Activated gamma-delta T cell treated with Interleukin-2 at 50 U/mL for 16 hours (primary cell): ENCODE results near the gene CCR1.
"Not testable (repeated sequence)": the region's sequence is repeated elsewhere in the genome, so short reads cannot be mapped to it uniquely, and the experiment has no call there.

ENCODE experiments used
- DNase-seq: peaks from one replicate; pipeline ENCODE4 v3.0.0-alpha.2; 2020

CCR1 gene

GRCh38 chr3:46163556-46164041 is 44.5 kb downstream of the CCR1 start:
- DNase-seq = no peak

DNA sequence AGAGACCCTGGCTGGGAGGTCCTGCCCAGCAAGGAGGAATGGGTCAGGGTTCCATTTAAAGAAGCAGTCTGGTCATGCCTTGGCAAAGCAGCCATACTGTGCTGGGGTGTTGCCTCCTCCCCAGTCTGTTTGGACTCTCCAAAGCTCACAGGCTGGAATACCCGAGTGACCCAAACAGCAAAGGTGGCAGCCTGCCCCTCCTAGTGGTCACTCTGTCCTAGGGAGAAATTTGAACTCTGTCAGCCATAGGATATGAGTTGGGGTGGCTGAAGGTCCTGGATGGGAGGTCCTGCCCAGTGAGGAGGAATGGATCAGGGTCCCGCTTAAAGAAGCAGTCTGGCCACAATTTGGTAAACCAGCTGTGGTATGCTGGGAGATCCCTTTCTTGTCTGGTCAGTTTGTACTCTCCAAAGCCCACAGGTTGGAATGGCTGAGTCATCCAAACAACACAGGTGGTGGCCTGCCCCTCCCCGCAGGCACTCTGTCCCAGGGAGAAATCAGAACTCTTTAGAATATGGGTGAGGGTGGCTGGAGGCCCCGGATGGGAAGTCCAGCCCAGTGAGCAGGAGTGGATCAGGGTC is 45.0 kb downstream of the CCR1 start:
- DNase-seq = no peak

DNA sequence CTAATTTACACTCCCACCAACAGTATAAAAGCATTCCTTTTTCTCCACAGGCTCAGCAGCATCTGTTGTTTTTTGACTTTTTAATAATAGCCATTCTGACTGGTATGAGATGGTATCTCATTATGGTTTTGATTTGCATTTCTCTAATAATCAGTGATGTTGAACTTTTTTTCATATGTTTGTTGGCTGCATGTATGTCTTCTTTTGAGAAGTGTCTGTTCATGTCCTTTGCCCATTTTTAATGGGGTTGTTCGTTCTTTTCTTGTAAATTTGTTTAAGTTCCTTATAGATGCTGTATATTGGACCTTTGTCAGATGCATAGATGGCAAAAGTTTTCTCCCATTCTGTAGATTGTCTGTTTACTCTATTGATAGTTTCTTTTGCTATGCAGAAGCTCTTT is 50.4 kb downstream of the CCR1 start:
- not testable (repeated sequence) for DNase-seq

DNA sequence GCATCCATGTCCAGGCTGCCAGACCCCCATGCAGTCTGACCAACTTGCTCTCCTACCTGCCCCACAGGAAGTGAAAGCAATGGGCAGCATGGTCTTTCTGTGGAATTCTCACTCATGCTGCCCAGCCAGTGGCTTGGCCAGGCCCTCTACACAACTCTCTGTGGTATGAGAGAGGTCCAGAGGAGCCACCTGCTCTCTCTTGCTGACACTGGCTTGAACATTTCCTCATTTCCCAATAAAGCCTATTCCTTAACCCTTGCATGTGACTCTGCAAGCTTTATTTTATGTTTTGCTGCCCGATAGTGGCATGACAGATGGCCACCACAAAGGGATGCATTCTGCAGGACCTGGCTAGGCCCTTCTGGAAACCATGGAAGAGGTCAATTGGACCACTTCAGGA is 53.8 kb downstream of the CCR1 start:
- DNase-seq = no peak
